Measurements from ENCODE around the gene CCL27.

Gene CCL27

DNA sequence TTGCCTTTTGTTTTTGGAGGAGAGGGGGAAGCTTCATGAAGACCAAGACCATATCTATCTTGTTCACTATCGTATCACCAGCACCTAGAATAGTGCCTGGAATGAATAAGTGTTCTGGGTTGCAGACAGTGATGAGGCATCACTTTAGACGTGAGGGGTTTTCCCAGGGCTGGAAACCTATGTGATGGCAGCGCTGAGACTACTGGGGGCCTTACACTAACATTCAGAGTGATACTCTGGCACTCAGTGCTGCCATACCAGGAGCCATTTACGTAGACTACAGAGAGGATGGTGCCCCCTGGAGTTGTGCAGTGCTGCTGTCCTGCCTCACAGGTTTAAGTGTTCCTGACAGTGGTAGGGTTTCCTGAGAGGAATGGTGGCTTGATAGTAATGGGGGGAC is 21.7 kb upstream of the CCL27 start:
- no peak for DNase-seq

DNA sequence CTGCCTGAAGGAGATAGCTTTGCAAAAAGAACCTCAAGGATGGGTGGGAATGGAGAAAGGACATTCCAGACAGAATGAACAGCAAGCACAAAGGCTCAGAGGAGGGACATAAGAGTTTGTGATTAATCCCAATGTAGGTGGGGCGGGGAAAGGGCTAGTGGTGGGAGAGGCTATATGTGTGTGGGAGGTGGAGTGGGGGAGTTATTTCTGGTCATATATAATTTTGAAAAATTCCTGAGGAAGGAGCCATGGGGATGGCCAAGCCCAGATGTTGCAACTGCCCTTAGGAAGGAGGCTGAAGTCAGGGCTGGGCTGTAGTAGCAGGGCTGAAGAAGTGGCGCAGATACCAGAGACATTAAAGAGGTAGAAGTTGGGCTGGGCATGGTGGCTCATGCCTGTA is 13.4 kb upstream of the CCL27 start:
- DNase-seq = no peak

GRCh38 chr9:34675048-34675714 is 12.7 kb upstream of the CCL27 start:
- no peak for DNase-seq

DNA sequence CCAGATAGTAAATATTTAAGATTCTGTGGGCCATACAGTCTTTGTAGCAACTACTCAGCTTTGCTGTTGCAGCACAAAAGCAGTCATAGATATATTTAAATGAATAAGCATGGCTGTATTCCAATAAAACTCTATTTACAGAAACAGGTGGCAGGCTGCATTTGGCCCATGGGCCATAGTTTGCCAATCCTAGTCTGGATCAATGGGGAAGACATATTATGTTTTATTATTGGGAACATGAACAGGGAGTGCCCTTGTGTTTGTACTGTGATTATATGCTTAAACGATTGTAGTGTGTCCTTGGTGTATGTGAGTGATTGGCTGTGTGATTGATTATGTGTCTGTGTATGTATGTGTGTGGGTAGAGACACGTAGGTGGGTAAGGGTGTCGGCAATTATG is 12.0 kb upstream of the CCL27 start:
- DNase-seq = no peak

GRCh38 chr9:34671307-34671706 is 8.8 kb upstream of the CCL27 start:
- DNase-seq = no peak

- no peak for DNase-seq
These were observed 7.5 kb upstream of the CCL27 start for GRCh38 chr9:34669809-34670562.

DNA sequence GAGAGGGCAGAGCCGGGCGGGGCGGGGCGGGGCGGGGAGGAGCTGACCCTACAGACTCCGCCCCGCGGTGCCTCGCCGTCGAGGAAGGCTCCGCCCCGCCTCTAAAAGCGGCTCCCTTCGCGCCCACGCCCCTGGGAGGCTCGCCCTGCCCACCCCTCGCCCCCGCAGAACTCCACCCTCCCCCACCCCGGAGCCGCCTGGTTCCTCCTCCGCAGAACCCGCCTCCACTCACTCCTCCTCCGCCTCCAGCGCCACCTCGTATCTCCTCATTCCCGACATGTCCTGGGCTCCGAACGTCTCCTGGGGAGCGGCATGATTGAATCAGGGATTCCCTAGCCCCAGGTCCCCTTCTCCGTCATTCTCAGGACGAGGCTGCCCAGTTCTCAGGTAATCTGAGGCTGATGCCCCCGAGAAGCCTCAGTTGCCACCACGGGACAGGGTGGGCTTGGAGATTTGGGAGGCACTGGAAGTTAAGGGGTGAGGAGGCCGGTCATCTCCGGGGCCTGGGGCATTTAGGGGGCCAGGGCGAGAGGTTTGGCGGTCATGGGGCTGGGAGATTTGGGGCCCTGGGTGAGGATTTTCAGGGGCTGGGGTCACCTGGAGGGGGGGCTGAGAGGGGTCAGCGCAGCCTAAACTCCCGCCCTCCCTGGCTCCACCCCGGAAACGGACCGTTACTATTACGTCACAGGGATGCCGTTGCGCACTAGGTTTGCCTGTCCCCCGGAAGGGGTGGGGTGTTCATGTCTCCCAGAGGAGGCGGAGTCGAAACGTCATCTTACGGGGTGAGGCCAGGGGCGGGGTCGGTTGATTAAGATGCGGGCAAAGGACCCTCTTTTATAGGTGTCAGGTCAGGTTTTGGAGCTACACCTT is 3.2 kb upstream of the CCL27 start:
- peak; percentile 86 to 92 for DNase-seq

GRCh38 chr9:34665067-34665380 is 2.6 kb upstream of the CCL27 start:
- no peak for DNase-seq

DNA sequence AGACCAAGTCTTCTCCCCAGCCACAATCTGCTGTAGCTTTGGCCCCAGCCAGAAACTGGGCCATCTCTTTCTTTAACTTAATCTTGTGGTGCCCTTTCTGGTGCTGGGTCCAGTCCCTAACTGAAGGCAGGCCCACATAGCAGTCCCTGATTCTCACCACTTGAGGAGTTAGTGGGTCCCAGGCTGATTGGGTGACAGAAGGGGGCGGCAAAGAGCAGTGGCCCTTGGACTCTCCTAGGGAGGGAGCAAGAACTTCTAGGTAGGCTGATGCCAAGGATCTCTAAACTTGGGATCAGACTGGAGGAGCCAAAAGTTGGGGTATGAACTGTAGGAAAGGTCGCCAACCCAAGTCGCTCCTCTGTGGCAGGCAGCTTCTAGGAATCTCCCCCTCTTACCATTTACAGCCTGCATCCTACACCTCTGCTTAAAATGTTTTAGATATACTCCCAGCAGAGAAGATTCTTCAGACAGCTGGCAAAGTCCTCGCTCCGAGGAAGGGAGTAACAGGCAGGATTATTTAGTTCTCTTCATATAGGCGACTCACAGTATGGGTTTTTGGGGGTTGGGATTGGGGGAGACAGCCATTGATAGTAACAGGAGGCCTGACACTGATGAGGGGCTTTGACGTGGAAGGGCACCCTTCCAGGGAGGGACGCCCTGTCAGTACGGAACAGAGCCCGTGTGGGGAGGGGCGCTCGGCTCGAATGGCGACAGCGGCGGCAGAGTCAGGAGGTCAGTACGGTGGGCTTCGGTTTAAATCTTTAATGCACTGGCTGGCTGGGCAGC is 2.0 kb upstream of the CCL27 start:
- peak in 1 of 2 experiments; percentile 26 for DNase-seq

DNA sequence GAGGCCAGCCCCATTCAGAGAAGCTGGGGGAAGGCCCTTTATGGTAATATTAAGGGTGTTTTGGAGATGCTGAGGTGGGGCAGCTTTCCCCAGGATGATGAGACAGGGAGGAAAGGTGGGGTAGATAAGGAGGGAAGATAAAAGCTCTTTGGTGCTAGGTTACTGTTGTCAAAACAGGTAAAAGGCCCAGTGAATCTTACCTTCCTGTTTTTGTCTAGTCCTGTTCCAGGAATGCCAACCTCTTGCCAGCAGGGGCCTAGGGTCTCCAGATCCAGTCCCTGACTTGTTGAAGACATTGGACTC is 797 bp upstream of the CCL27 start:
- no peak for DNase-seq

DNA sequence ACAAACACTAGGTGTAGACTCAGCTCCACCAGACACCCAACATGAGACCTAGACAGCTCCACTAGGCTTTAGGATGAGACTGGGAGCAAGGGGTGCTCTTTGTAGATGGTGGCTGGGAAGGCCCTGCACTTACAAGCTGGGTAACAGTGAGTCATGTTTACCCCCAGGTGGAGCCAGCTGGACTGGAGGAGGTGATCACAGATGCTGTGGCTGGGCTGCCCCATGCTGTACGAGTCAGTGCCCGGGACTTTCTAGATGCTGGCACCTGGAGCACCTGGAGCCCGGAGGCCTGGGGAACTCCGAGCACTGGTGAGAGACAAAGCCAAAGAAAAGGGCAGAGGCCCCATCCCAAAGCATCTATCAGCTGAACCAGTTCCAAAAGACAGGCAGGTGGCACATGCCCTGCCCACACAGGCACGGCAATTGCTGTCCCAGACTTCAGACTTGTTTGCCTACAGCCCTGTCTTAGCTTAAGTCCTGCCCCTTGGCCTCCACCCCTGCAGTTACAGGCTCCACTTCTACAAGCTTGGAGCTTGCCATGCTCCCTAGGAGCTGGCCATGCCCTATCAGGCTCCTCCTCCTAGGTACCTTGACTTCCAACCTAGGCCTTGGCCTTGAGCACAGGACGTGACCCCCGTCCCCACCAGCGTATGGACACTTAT is 2.7 kb downstream of the CCL27 start:
- DNase-seq = no peak

- DNase-seq = no peak
These were observed 4.0 kb downstream of the CCL27 start for GRCh38 chr9:34658461-34658860.

- DNase-seq = no peak
These were observed 5.5 kb downstream of the CCL27 start for GRCh38 chr9:34656992-34657391.

GRCh38 chr9:34655394-34655793 is 7.1 kb downstream of the CCL27 start:
- no peak for DNase-seq

DNA sequence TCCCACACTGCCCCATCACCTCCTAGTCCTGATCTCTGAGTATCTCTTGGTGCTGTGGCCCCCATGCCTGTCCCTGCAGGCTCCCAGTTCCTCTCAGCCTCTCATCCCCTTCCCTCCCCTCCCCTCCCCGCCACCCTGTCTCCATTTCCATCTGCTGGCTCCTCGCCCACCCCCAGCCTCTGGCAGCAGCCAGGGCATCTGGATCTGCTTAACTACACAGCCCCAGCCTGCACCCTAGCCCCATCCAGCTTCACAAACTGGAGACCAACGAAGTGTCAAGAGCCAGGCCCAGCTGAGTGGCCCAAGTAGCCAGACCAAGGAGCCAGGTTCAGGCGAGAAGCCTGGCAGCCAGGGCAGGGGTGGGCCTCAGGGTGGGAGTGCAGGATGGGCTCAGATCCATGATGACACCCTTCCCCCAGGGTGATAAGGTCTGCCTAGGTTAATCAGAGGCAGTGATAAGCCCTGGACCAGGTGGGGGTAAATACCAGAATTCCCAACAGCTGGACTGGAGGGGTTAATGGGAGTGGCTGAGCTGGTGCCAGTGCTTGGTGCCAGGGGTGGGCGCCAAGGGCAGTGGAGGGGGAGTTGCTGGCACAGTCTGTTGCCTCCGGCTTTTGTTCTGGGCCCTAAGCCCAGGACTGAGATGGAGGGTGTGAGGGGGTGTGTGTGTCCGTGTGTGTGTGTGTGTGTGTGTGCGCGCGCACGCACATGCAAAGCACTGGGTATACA is 8.0 kb downstream of the CCL27 start:
- DNase-seq = no peak

DNA sequence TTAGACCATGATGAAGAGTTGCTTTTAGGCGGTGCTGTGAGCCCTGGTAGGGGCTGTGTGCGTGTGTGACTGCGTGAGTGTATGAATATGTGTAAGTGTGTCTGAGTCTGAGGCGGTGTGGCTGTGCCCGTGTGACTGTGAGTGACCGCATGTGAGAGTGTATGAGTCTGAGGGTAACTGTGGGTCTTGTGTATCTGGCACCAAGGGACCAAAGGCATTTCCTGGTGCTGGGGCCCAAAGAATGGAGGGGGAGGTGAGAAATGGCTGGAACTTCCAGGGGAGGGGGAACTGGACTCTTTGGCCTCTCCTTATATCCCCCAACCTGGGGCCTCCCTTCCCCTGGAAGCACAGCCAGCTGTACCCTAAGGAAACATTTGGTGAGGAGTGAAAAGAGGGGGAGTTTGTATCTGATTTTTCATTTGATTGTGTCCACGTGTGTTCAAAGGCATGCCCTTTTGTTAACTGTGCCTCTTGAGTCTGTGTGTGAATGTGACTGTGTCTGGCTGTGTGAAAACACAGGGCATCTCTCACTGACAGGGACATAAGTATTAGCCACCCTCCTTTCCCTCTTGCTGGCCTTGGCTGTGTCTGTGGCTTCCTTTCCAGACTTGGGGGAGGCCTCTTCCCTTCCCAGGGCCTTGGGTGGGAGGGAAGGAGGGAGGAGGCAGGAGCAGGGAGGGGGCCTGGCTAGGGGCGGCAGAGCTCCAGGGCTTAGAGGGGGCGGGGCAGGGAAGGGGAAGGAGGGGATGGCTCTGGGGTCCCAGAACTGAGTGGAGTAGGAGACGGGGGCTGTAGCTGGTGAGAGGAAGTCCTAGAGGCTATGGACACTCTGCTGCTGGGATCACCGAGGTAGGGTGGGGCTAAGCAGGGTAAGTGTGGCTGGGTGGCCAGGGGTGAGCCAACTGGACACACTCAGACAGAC is 9.0 kb downstream of the CCL27 start:
- no peak for DNase-seq

GRCh38 chr9:34652602-34653000 is 9.9 kb downstream of the CCL27 start:
- DNase-seq = no peak

- no peak for DNase-seq
These were observed 10.4 kb downstream of the CCL27 start, which contains the start of gene IL11RA for GRCh38 chr9:34651876-34652601. Gene IL11RA (plus strand): TSS chr9:34652185. CDS start chr9:34655218, 3,033 bp downstream.

DNA sequence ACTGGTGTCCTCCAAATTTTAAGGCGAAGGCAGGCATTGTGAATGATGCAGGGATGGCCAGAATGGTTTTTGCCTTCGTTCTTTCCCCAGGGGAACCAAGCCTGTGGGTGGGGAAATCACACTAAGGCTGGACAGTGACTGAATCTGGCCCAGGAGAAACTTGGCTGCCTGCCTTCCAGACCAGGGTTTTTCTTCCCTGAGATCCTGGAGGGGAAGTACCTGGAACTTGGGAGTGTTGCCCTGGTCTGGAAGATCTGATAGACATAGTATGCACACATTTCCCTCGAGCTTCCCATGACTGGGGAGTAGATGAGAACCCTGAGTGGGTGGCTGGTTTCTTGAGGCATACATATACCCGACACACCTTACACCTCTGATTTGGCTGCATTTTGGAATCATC is 11.1 kb downstream of the CCL27 start:
- no peak for DNase-seq

DNA sequence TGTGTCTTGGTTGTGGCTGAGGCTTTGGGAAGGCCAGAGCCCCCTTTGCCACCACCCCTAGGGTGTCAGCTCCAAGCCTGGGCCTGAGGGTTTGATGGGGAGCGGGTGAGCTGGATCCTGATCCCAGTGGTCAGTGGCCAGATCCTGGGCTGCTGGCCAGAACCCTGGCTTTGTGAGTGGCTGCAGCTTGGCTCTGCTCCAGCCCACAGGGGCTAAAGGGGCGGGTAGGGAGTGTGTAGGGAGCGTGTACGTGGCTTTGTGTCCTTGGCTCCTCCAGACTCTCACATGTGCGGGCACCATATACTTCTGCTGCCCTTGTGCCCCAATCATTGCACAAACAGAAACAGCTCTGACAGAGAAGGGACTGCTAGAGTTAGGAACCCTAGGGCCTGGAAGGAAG is 11.6 kb downstream of the CCL27 start:
- no peak for DNase-seq
